Caki2 (cell line): ENCODE measurements around the gene CLN3. TPM values are rescaled to one million over a fixed set of nuclear protein-coding genes. Genes with fewer than 3 reads are reported as not detected.
"Not testable (repeated sequence)": the region's sequence is repeated elsewhere in the genome, so short reads cannot be mapped to it uniquely, and the experiment has no call there.

Experiments
- DNase-seq: peaks from one replicate; pipeline ENCODE4 v3.0.0-alpha.2; 2015; ENCODE audit warnings: low read depth
- in situ Hi-C: cut with HindIII; loops from 2 replicates; pipeline ENCODE4 v1.10.0; 2016; ENCODE audit warnings: low sequenced_read_pairs, low pct_unique_long_range_greater_than_20kb, mixed read lengths
- total RNA-seq: library from RNA; depleted of rRNA; stranded (reverse); fragments of >200 nt; shearing (Covaris generic); gene quantifications from 2 replicates; pipeline ENCODE4 v1.2.3, GENCODE V29; 2014; ENCODE audit warnings: low replicate concordance; rRNA removed

CLN3 gene
- 7.9 and 34.6 TPM in 2 replicates for total RNA-seq

DNA sequence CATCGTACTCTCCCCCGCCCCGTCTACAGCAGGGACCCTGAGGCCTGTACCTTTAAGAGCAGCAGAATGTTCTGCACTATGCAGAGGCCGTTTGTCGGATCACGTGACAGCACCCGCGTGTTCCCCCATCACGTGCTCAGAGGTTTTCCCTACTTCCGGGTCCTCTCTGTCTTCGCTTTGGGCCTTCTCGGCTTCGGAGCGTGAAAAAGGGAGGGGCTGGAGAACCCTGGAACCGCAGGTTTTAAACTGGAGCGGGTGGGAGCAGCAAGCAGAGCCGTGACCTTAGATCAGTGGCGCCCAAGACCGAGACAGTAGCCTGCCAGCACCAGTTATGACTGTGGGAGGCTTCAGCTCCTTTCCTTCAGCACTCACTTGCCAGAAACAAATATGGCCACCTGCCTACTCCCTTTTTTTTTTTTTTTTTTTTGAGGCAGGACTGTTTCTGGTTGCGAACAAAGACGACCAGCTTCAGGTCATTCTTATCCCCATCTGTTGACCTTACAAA is at the start of gene CLN3:
CLN3 (minus strand) TSS at position 105 of the 505 bp plus-strand sequence. CDS start 315 bp downstream, outside the sequence.
- in situ Hi-C loops = no loop called here
- peak; percentile 97 for DNase-seq

DNA sequence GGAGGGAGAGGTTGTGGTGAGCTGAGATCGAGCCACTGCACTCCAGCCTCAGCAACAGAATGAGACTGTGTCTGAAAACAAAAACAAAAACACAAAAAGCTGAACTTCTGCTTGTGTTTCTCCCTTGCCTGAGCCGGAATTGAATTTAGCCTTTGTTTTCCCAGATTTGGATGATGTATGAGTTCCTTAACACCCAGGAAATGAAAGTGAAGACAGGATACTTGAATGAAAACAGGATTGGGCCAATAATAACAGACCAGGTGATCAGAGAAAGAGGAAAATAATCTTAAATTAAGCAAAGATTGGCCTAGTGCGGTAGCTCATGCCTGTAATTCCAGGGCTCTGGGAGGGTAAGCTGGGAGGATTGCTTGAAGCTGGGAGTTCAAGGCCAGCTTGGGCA is 48.5 kb upstream of the CLN3 start:
- in situ Hi-C loops = no loop called here
- no peak for DNase-seq

DNA sequence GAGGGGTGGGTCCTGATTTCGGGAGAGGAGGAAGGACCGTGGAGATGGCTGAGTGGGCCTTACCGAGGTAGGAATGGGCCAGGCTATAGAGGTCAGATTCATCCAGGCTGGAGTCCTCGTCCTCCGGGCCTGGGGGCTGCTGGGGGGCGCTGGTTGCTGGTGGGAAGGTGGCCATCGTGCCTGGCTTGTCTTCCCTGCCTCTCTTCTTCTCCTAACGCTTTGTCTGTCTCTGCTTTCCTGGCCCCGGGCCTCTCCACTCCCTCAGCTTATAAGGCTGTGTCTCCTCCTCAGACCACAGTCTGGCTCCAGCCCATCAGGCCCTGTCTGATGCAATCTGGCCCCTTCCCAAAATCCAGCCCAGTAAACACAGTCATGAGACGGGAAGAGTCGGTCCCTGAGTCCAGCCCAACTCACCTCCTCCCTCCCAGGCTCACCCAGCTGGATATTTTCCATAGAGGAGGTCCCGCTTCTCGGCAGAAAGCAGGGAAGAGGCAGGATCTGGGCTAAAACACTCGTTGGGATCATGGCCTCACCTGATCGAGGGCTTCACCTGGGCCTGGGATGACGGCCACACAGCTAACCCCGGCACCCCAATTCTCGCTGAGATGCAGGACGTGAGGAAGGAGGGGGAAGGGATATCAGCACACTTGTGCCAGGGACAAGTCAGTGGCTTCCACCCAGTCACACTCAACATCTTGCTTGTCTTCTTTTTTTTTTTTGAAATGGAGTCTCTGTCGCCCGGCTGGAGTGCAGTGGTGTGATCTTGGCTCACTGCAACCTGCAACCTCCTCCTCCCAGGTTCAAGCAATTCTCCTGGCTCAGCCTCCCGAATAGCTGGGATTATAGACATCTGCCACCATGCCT is 47.1 kb upstream of the CLN3 start, which contains the start of gene NUPR1:
NUPR1 (minus strand) TSS at position 242 of the 864 bp plus-strand sequence; CDS start at position 175, 67 bp downstream.
- peak; percentile 75 for DNase-seq
- in situ Hi-C loops = no loop called here

DNA sequence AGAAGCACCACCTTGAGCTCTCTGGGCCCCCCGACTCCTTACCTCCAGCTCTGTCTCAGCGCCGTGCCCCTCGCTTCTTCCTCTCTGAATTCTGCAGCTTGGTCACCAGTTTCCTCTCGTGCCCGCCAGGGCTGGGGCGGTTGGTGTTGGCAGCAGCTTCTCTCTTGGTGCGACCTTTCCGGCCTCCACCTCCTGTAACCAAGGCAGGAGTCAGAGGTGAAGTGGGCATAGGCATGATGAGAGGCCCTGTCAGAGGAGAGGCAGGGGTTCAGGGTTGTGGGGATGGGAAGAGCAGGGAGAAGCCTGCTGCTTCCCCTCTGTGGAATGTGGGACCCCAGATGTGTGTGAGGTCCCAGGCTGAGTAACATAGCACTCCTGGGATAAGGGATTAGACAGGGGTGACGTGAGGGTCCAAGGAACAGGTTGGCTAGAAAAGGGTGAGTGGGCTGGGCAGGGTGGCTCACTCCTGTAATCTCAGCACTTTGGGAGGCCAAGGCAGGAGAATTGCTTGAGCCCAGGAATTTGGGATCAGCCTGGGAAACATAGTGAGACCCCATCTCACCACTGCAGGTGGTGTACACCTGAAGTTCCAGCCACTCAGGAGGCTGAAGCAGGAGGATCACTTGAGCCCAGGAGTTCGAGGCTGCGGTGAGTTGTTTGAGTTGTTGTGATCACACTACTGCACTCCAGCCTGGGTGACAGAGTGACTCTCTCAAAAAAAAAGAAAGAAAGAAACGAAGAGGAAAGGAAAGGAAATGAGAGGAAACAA is 46.3 kb upstream of the CLN3 start:
- in situ Hi-C loops = no loop called here
- DNase-seq = no peak

DNA sequence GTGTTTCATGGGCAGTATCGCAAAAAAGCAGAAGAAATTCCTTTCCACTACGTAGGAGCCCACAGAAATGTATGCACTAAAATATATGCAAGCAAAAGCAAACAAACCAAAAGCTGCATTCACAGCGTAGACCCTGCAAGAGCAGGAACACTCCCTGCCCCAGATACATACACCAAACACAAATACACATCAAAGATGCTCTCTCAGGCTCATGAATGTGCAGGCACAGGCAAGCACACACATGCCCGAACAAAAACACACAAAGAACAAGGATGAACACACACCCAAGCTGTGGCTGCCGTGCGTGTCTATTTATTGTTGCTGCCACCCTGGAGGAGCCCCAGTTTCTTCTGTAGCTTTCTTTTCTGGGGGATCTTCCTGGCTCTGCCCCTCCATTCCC is 45.2 kb upstream of the CLN3 start:
- in situ Hi-C loops = no loop called here
- DNase-seq = no peak

DNA sequence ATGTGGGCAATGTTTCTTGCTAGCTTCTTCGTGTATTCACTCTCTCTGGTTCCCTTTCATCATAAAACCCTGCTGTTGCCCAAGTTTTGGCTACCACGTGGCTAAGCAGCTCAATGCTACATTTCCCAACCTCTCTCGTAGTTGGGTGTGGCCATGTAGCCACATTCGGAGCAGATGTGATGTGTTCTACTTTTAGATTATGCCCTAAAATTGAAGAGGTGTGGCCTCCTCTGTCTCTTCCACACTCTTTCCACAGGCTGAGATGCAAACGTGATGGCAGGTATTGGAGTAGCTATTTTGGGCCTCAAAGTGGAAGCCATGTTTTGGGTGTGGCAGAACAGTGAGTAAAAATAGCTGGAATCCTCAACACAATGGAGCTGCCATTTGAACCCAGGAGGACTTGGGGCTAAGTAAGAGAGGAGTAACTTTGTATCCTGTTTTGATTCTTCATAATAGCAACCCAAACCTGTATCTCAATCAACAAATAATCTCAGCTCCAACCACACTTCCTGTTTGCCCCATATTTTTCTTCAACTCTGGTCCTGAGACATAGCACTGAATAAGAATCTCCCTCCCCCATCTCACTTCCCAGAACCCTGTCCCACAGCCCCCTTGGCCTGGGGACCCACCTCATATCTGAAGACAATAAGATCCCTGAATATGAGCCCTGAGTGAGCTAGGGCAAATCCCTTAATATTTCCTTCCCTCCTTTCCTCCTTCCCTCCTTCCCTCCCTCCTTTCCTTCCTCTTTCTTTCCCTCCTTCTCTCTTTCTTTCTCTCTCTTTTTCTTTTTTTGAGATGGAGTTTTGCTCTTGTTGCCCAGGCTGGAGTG is 42.9 kb upstream of the CLN3 start:
- no peak for DNase-seq
- in situ Hi-C loops = no loop called here

DNA sequence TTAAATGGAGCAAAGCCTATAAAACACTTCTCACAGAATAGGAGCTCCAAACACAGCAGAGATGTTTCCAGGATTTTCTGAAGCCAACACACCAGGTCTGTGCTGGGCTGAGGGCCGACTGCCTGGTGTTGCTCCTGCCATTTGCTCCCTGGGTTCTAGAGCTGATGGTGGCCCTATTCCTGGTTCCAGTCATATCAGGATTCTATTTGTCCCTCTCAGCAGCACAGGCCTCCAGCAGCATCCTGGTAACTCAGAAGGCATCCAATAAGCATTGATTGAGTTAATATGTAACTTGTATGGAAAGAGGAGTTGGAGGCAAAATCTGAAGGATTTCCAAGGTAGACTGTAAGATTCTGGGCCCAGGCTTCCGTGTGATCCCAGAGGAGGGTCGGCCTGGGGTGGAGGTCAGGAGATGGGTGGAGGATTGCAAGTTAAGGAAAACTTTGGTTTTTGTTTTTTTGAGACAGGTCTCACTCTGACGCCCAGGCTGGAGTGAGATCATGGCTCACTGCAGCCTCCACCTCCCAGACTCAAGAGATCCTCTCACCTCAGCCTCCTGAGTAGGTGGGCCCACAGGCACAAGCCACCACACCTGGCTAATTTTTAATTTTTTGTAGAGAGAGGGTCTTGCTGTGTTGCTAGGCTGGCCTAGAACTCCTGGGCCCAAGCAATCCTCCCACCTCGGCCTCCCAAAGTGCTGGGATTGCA is 41.2 kb upstream of the CLN3 start:
- in situ Hi-C loops = no loop called here
- DNase-seq = no peak

DNA sequence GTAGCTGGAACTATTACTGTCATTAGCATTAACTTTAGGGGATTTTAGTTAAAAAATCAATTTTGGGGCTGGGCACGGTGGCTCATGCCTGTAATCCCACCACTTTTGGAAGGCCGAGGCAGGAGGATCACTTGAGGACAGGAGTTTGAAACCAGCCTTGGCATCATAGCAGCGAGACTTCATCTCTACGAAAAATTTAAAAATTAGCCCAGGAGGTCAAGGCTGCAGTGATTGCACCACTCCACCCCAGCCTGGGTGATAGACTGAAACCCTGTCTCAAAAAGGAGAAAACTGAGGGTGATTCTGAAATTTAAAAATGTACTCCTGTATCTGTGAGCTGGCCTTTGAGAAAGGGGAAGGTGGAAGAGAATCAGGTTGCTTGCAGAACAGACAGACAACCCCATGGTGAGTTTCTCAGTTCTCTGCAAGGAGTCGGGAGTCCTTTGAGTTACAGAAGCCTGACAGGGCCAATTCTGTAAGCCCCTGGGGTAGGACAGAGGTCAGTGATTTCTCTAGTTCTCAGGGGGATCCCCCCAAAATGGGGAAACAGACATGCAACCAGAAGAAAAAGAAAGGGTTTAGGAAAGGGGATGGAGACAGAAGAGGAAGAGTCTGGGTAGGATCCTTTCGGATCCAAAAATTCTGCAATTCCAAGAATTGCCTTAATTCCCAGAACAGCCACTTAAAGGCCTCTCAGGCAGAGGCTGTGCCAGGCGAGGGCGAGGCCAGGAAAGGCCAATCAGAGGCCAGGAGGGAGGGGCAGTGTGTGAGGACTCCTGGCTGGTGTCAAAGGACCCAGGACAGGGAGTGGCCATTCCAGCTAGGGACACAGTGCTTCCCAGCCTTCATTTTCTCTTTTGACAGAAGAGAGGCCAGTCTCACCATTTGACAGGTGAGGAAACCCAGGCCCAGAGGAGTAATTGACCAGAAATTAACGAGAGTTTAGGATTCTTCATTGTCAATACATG is 40.2 kb upstream of the CLN3 start:
- peak; percentile 72 for DNase-seq
- in situ Hi-C loops = no loop called here

DNA sequence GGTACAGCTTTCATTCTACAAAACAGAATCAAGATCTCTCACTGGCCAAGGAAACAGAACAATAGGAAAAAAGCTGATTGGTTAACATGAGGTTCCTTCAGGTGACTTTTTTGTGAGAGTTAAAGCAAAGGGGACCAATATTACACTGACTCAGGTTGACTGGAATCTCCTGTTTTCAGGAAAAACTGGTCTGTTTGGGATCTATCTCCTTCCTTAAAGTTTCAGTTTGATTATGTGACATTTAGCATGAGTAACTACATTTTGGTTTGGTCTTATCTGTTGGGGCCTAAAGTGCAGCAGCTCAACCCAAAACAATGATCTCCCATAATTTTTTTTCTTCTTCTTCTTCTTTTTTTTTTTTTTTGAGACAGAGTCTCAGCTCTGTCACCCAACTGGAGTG is 37.2 kb upstream of the CLN3 start:
- no peak for DNase-seq
- in situ Hi-C loops = no loop called here

DNA sequence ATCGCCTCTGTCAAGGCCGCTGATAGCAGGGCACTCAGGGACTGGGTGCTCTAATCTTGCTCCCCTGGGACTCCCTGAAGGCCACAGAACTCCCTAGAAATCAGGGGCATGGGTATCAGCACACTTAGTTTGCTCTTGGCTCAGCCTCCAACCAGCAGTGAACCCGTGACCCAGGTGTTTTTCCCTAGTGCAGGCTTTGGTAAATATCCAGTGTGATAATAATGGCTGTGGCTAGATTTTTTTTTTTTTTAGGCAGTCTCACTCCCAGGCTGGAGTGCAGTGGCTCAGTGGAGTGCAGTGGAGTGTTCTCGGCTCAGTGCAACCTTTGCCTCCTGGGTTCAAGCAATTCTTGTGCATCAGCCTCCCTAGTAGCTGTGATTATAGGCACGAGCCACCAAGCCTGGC is 36.6 kb upstream of the CLN3 start:
- in situ Hi-C loops = no loop called here
- DNase-seq = no peak

DNA sequence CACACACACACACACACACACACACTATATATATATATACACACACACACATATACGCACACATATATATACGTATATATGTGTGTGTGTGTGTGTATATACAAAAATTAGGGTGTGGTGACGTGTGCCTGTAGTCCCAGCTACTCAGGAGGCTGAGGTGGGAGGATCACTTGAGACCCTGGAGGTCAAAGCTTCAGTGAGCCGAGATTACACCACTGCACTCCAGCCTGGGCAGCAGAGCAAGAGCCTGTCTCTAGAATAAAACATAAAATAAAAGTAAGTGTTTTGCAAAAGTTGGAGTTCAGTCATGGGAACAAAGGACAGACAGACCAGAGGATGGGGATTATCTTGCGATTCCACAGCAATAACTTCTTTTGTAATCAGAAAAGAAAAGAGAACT is 36.1 kb upstream of the CLN3 start:
- in situ Hi-C loops = no loop called here
- no peak for DNase-seq

DNA sequence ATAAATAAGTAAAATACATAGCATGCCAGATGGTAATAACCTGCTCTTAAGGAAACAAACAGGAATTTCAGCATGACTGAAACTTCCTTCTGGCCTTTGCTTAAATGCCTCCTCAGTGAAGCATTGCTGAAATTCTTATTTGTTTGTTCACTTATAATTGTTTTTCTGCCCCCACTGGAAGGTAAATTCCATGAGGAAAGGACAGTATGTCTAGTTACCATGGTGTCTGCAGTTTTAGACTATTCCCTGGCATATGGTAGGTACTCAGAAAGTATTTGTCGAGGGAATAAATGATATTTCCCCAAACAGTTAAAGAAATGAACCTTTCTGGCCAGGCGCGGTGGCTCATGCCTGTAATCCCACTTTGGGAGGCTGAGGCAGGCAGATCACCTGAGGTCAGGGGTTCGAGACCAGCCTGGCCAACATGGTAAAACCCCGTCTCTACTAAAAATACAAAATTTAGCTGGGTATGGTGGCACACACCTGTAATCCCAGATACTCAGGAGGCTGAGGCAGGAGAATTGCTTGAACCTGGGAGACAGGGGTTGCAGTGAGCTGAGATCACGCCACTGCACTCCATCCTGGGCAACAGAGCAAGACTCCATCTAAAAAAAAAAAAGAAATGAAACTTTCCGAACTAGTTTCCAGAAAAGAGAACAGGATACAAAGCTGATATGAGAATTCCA is 35.4 kb upstream of the CLN3 start:
- peak; percentile 39 for DNase-seq
- in situ Hi-C loops = not testable (repeated sequence)

DNA sequence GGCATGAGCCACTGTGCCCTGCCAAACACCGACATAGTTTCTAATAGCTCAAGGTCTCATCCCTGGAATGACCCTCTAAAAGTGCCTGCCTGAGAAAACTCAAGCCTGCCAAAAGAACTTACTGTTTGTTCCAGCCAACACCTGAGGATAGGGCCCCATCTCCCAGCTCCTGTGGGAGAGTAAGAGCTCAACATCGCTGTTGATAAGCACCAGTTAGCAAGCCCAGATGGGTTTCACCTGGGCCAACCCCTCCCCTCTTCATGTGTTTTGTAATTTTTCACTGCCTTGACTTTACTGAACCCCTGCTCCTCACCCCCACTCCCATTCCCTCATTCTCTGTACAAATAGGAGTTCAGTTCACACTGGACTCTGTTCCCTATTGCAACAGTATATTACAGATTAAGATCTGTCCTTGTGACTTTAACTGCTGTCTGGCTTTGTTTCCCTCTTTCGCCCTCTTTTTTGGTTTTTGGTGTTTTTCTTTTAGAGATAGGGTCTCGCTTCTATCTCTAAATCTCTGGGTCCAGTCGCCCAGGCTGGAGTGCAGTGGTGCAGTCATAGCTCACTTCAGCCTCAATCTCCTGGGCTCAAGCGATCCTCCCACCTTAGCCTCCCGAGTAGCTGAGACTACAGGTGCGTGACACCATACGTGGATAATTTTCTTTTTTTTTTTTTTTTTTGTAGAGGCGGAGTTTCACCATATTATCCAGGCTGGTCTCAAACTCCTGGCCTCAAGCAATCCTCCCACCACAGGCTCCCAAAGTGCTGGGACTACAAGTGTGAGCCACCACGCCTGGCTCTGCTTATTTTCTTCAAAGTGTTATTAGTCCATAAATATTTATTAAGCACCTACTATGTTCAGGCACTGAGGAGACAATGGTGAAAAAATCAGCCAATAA is 34.6 kb upstream of the CLN3 start:
- DNase-seq = no peak
- in situ Hi-C loops = no loop called here

DNA sequence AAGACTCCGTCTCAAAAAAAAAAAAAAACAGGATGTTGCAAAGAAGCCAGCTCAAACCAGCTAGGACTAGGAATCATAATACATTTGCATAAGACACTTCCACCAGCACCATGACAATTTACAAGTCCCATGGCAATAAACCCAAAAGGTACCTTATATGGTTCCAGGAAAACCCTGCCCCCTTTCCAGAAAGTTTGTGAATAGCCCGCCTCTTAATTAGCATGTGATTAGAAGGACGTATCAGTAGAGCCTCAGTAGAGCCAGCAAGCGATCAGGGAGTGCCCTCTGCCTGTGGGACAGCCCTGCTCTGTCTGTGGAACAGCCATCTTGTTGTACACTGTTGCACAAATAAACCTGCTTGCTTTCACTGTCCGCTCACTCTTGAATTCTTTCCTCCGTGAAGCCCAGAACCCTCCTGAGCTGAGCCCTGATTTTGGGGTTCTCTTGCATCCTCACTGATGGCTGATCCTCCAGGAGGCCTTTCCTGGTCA is 32.9 kb upstream of the CLN3 start:
- DNase-seq = no peak
- in situ Hi-C loops = no loop called here

DNA sequence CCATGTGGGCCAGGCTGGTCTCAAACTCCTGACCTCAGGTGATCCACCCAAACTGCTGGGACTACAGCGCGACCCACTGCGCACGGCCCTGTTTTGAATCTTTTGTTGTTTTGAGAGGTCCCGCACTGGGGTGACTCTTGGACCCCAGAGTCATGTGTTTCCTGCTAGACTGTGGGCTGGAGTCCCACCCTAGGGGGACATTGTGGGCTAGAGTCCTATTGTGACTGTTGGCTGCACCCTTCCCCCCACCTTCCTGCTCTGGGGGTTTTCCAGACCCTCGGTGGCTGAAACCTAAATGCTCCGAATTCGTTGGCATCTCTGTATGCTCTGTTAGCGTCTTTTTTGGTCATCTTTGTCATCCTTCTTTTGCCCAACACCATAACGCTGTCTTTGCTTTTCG is 30.9 kb upstream of the CLN3 start:
- in situ Hi-C loops = no loop called here
- DNase-seq = no peak
